Measurements from ENCODE around the gene ATP5PD. TPM values are rescaled to one million over a fixed set of nuclear protein-coding genes. Genes with fewer than 3 reads are reported as not detected.

The ATP5PD gene
- total RNA-seq, 1 donor from 2014 or later, result 239 TPM

DNA sequence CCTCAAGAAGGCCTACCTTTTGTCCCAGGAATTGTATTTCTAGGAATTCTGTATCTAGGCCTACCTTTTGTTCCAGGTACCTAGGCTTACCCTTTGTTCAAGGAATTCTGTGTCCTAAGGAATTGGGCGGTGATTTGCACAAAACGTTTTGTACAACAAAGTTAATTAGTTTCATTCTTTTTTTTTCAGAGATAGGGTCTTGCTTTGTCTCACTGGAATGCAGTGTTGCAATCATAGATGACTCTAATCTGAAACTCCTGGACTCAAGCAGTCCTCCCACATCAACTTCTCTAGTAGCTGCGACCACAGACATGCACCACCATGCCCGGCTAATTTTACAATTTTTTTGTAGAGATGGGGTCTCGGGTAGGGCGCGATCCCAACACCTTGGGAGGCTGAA is 52.3 kb downstream of the ATP5PD start:
- Mint-ChIP-seq H3K27ac (ENCODE audit: unreplicated experiment) (no peak overlapping the region), H3K9me3 (ENCODE audit: unreplicated experiment) (no peaks in the 10 kb centered on the region), H3K36me3 (ENCODE audit: low read depth, unreplicated experiment) (peaks cover 12% of the 10 kb centered on the region), H3K27me3 (ENCODE audit: low read depth, unreplicated experiment) (no peaks in the 10 kb centered on the region), H3K4me1 (ENCODE audit: low read depth, unreplicated experiment) (peaks cover 29% of the 10 kb centered on the region), H3K4me3 (ENCODE audit: unreplicated experiment) (no peak overlapping the region)
- H2AFZ ChIP-seq (ENCODE audit: low read depth, low read length), result no peak overlapping the region
- TF ChIP-seq EZH2 (IDR thresholded peaks at IDR 0.05; ENCODE audit: insufficient read depth, low read length), result no peak
- TF ChIP-seq, protein P1, sequence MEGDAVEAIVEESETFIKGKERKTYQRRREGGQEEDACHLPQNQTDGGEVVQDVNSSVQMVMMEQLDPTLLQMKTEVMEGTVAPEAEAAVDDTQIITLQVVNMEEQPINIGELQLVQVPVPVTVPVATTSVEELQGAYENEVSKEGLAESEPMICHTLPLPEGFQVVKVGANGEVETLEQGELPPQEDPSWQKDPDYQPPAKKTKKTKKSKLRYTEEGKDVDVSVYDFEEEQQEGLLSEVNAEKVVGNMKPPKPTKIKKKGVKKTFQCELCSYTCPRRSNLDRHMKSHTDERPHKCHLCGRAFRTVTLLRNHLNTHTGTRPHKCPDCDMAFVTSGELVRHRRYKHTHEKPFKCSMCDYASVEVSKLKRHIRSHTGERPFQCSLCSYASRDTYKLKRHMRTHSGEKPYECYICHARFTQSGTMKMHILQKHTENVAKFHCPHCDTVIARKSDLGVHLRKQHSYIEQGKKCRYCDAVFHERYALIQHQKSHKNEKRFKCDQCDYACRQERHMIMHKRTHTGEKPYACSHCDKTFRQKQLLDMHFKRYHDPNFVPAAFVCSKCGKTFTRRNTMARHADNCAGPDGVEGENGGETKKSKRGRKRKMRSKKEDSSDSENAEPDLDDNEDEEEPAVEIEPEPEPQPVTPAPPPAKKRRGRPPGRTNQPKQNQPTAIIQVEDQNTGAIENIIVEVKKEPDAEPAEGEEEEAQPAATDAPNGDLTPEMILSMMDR (IDR thresholded peaks at IDR 0.05; ENCODE audit: insufficient read depth, low read depth, low read length), result no peak
- peaks cover 10% of the 10 kb centered on the region for H3K4me1 ChIP-seq (ENCODE audit: insufficient read depth, low read length)
- peak overlapping the region; percentile 26 for H3K27ac ChIP-seq (ENCODE audit: low read depth, low read length)
- no peaks in the 10 kb centered on the region for H3K27me3 ChIP-seq (ENCODE audit: insufficient read depth, low read length)
- H3K9me3 ChIP-seq (ENCODE audit: insufficient read depth, low read depth, low read length), result no peaks in the 10 kb centered on the region
- peaks cover 78% of the 10 kb centered on the region for H4K20me1 ChIP-seq (ENCODE audit: insufficient read depth, low read length)
- peaks cover 6% of the 10 kb centered on the region for H3K36me3 ChIP-seq (ENCODE audit: insufficient read depth, low read length)
- no peak overlapping the region for H3K4me2 ChIP-seq (ENCODE audit: low read length)
- H3K9ac ChIP-seq (ENCODE audit: low read length), result no peak overlapping the region
- no peak overlapping the region for H3K4me3 ChIP-seq (ENCODE audit: insufficient read depth, low read depth, low read length)
- FAIRE-seq, result no peak
- peak; percentile 77 for DNase-seq (ENCODE audit: low read depth)
- peaks cover 70% of the 10 kb centered on the region for H3K79me2 ChIP-seq (ENCODE audit: insufficient read depth, low read length)

GRCh38 chr17:74992223-74992622 is 54.5 kb downstream of the ATP5PD start:
- DNase-seq (ENCODE audit: low read depth) (no peak), FAIRE-seq (no peak)
- Histone ChIP-seq H3K4me2 (ENCODE audit: low read length) (no peak overlapping the region), H3K79me2 (ENCODE audit: insufficient read depth, low read length) (peaks cover 66% of the 10 kb centered on the region), H2AFZ (ENCODE audit: low read depth, low read length) (no peak overlapping the region), H3K27ac (ENCODE audit: low read depth, low read length) (no peak overlapping the region), H3K27me3 (ENCODE audit: insufficient read depth, low read length) (no peaks in the 10 kb centered on the region), H4K20me1 (ENCODE audit: insufficient read depth, low read length) (peaks cover 64% of the 10 kb centered on the region), H3K4me3 (ENCODE audit: insufficient read depth, low read depth, low read length) (no peak overlapping the region), H3K9me3 (ENCODE audit: insufficient read depth, low read depth, low read length) (no peaks in the 10 kb centered on the region), H3K4me1 (ENCODE audit: insufficient read depth, low read length) (peaks cover 20% of the 10 kb centered on the region), H3K36me3 (ENCODE audit: insufficient read depth, low read length) (no peaks in the 10 kb centered on the region), H3K9ac (ENCODE audit: low read length) (no peak overlapping the region)
- Mint-ChIP-seq H3K27ac (ENCODE audit: unreplicated experiment) (peak overlapping the region; percentile 72), H3K27me3 (ENCODE audit: low read depth, unreplicated experiment) (no peaks in the 10 kb centered on the region), H3K36me3 (ENCODE audit: low read depth, unreplicated experiment) (peaks cover 6% of the 10 kb centered on the region), H3K9me3 (ENCODE audit: unreplicated experiment) (no peaks in the 10 kb centered on the region), H3K4me3 (ENCODE audit: unreplicated experiment) (no peak overlapping the region), H3K4me1 (ENCODE audit: low read depth, unreplicated experiment) (peaks cover 24% of the 10 kb centered on the region)
- TF ChIP-seq, protein P1 (IDR thresholded peaks at IDR 0.05; ENCODE audit: insufficient read depth, low read depth, low read length), result no peak
- no peak for TF ChIP-seq EZH2 (IDR thresholded peaks at IDR 0.05; ENCODE audit: insufficient read depth, low read length)

DNA sequence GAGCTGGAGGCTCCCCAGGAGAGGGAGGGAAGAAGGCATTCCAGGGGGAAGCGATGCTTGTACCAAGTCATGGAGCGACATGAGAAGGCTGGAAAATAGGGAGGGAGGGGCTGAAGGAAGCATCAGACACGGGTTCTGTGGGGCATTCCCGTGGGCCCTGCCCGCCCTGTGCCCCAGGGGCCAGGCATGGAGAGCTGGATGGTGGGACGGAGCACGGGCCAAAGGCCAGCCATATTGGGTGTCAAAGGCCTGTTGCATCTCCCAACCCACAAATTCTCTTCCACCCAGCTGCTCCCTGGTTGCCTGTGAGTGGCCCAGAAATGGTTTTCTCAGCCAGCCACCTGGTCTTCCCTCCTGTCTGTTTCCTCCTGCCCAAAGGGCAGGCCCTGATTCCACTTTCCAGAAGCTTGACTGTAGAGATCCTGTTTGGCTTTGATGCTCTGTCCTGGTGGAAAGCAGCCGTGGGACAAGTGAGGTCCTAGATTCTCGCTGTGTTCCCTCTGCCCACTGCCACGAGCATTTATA is 56.1 kb downstream of the ATP5PD start:
- Histone ChIP-seq H2AFZ (ENCODE audit: low read depth, low read length) (no peak overlapping the region), H3K27me3 (ENCODE audit: insufficient read depth, low read length) (no peaks in the 10 kb centered on the region), H3K4me1 (ENCODE audit: insufficient read depth, low read length) (peaks cover 23% of the 10 kb centered on the region), H3K4me3 (ENCODE audit: insufficient read depth, low read depth, low read length) (no peak overlapping the region), H3K79me2 (ENCODE audit: insufficient read depth, low read length) (peaks cover 59% of the 10 kb centered on the region), H3K9me3 (ENCODE audit: insufficient read depth, low read depth, low read length) (no peaks in the 10 kb centered on the region), H3K4me2 (ENCODE audit: low read length) (no peak overlapping the region), H3K36me3 (ENCODE audit: insufficient read depth, low read length) (no peaks in the 10 kb centered on the region), H3K9ac (ENCODE audit: low read length) (no peak overlapping the region), H3K27ac (ENCODE audit: low read depth, low read length) (no peak overlapping the region), H4K20me1 (ENCODE audit: insufficient read depth, low read length) (peaks cover 59% of the 10 kb centered on the region)
- H3K27me3 Mint-ChIP-seq (ENCODE audit: low read depth, unreplicated experiment), result no peaks in the 10 kb centered on the region
- FAIRE-seq, result no peak
- DNase-seq (ENCODE audit: low read depth), result no peak
- H3K9me3 Mint-ChIP-seq (ENCODE audit: unreplicated experiment), result no peaks in the 10 kb centered on the region
- H3K36me3 Mint-ChIP-seq (ENCODE audit: low read depth, unreplicated experiment), result peaks cover 6% of the 10 kb centered on the region
- peaks cover 26% of the 10 kb centered on the region for H3K4me1 Mint-ChIP-seq (ENCODE audit: low read depth, unreplicated experiment)
- no peak overlapping the region for H3K4me3 Mint-ChIP-seq (ENCODE audit: unreplicated experiment)
- TF ChIP-seq EZH2 (IDR thresholded peaks at IDR 0.05; ENCODE audit: insufficient read depth, low read length), result no peak
- TF ChIP-seq, protein P1 (IDR thresholded peaks at IDR 0.05; ENCODE audit: insufficient read depth, low read depth, low read length), result no peak
- H3K27ac Mint-ChIP-seq (ENCODE audit: unreplicated experiment), result no peak overlapping the region

All from astrocyte (in vitro differentiated cells and primary cell).